GM19023 (cell line): Measurements from ENCODE around the gene LRRC55.

Source experiments
- ATAC-seq: cut with Tn5 transposase; IDR thresholded peaks from one replicate; pipeline ENCODE4 v1.9.1; 2021; ENCODE audit warnings: mild to moderate bottlenecking, moderate library complexity; ENCODE audit not compliant: unreplicated experiment

Gene LRRC55

DNA sequence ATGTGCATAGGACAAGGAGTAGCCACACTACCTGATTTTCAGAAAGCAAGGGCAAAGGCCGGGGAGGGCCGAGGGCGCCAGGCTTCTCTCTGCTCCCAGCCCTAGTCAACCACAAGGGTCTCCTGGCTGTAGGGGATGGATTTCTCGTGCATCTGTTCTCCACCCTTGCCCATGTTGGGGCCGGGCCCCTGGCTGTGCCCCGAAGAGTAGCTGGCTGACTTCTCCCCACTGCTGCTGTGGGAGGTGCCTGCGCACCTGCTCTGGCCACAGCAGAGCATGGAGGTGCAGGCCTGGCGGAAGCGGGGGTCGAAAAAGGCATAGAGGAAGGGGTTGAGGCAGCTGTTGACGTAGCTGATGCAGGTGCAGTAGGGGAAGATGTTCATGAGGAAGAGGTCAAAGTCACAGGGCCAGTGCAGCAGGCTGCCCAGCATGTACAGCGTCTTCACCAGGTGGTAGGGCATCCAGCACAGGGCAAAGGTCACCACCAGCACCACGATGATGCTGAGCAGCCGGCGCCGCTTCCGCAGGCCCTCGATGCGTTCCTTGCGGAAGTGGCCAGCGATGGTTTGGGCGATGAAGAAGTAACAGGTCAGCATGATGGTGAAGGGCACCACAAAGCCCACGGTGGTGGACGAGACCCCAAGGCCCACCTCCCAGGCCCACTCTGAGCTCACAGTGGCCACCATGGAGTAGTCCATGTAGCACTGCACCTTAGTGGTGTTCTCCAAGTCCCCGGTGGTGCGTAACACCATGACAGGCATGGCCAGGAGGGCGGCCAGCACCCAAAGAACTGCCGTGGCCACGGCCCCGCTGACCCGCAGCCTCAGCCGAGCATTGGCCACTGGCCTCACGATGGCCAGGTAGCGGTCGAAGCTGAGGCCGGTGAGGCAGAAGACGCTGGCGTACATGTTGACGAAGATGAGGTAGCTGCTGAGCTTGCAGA is 54.3 kb downstream of the LRRC55 start:
- ATAC-seq, result no peak

DNA sequence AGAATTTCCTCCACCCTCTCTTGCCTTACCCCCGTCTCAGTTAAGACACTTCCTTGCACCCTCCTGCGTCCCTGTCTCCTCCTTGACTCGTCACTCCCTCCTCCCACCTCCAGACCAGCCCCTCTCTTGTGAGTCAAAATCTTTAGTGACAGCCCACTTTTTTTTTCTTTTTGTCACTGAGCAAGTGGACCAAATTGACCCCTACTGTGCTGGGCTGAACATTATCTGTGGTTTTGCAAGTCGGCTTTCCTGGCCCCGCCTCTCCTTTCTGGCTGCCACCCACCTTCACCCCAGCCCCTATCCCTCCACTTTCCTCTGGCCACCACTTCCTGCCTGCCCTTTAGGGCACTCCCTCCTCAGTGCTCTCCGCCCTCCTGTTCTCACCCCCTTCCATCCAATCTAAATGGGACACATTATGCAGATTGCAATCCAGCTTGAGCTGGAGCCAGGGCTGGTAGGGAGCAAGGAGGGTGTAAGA is 55.5 kb downstream of the LRRC55 start, which contains the start of gene APLNR:
Gene APLNR (minus strand): TSS at position 47 of the 478 bp plus-strand sequence. CDS start 246 bp downstream, outside the sequence.
- no peak for ATAC-seq

DNA sequence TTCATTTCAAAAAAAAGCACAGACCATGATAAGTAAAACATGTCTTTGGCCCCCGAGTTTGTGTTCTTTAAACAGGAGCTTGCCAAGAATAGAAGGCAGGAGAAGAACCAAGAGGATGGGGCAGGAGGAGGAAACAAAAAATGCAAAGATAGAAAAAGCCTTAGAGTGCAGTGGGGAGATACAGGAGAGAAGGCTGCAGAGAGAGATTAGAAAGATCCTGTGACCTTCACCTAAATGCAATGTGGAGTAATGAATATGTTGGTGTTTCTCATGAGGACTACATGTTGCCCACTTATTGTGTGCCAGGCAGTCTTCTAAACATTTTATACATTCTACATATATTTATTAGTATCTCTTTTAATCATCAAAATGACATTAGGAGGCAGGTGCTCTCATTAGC is 57.6 kb downstream of the LRRC55 start:
- ATAC-seq, result no peak

DNA sequence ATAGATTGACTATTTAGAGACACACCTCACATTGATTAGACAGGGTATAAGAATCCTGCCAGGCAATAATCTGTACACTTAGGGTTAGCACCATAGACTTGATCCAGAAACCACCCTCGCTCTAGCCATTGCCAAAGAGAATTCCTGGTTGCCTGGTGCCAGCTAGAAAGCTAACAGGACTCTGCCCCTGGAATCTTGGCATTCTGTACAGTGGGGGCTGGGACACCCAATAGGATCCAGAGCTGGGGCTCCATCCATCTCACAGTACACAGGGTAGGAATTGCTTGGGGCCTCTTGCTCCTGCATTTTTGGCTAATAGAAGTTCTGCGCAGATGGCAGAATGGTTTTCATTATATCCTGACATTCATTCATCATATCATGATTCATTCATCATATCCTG is 58.3 kb downstream of the LRRC55 start:
- no peak for ATAC-seq

DNA sequence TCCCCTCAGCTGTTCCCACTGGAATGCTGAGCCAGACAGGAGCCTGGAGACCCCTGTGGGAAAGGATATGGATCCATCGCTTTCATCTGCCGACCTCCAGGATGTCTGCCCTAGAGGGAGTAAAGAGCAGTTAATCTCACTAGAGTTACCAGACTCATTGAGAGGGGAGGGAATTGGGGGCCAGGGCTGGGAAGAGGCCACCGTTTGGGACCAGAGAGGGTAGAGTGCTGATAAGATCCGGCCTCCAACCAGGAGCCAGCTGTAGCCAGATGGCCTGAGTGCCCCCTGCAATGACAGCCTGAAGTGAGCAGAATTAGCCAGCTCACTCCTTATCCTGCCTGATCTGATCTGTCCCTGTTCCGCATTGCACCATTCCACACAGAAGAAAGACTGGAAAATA is 59.0 kb downstream of the LRRC55 start:
- no peak for ATAC-seq
